Activated naive CD4-positive, alpha-beta T cell treated with anti-CD3 and anti-CD28 coated beads, Interleukin-2, amount 50 U/mL, for 24 hours (primary cell): ENCODE results near the gene ATP1B3.
A peak's percentile ranks its signal among the peaks of the same experiment; 100 is the strongest.

Source experiments
- H3K27ac Mint-ChIP-seq: one replicate; pipeline ENCODE4 v1.8.0; 2021; ENCODE audit warnings: mild to moderate bottlenecking, mixed read lengths
- H3K27me3 Mint-ChIP-seq: one replicate; pipeline ENCODE4 v1.8.0; 2021; ENCODE audit warnings: mixed read lengths
- H3K36me3 Mint-ChIP-seq: one replicate; pipeline ENCODE4 v1.8.0; 2021; ENCODE audit warnings: mixed read lengths
- H3K4me1 Mint-ChIP-seq: one replicate; pipeline ENCODE4 v1.8.0; 2021; ENCODE audit warnings: mixed read lengths
- H3K4me3 Mint-ChIP-seq: one replicate; pipeline ENCODE4 v1.8.0; 2021; ENCODE audit warnings: mild to moderate bottlenecking, mixed read lengths
- H3K9me3 Mint-ChIP-seq: one replicate; pipeline ENCODE4 v1.8.0; 2021; ENCODE audit warnings: mixed read lengths

The ATP1B3 gene

GRCh38 chr3:141940194-141940776 lies 63.8 kb downstream of the ATP1B3 start:
- H3K27ac Mint-ChIP-seq = no peak overlapping the region
- no peaks in the 10 kb centered on the region for H3K27me3 Mint-ChIP-seq
- H3K4me1 Mint-ChIP-seq = no peaks in the 10 kb centered on the region
- no peaks in the 10 kb centered on the region for H3K9me3 Mint-ChIP-seq
- no peak overlapping the region for H3K4me3 Mint-ChIP-seq
- no peaks in the 10 kb centered on the region for H3K36me3 Mint-ChIP-seq

DNA sequence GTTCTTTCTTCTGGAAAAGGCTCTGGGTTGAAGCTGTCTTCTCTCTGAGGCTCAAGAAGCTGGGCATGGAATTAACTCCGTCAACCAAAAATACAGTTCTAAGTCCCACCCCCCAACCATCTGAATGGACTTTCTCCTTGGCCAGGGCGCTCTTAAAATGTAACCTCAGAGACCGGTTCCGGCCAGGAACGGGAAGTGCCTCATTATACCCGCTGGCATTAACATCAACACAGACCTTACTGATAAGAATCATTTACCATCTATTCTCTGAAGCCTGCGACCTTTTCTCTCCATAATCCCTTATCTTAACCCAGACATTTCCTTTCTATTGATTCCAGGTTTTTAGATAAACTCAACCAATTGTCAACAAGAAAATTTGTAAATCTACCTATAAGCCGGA lies 64.7 kb downstream of the ATP1B3 start:
- no peaks in the 10 kb centered on the region for H3K4me1 Mint-ChIP-seq
- H3K4me3 Mint-ChIP-seq = no peak overlapping the region
- H3K27me3 Mint-ChIP-seq = no peaks in the 10 kb centered on the region
- H3K36me3 Mint-ChIP-seq = no peaks in the 10 kb centered on the region
- H3K9me3 Mint-ChIP-seq = no peaks in the 10 kb centered on the region
- no peak overlapping the region for H3K27ac Mint-ChIP-seq

GRCh38 chr3:141942006-141942405 lies 65.6 kb downstream of the ATP1B3 start:
- no peak overlapping the region for H3K27ac Mint-ChIP-seq
- H3K27me3 Mint-ChIP-seq = no peaks in the 10 kb centered on the region
- no peaks in the 10 kb centered on the region for H3K9me3 Mint-ChIP-seq

DNA sequence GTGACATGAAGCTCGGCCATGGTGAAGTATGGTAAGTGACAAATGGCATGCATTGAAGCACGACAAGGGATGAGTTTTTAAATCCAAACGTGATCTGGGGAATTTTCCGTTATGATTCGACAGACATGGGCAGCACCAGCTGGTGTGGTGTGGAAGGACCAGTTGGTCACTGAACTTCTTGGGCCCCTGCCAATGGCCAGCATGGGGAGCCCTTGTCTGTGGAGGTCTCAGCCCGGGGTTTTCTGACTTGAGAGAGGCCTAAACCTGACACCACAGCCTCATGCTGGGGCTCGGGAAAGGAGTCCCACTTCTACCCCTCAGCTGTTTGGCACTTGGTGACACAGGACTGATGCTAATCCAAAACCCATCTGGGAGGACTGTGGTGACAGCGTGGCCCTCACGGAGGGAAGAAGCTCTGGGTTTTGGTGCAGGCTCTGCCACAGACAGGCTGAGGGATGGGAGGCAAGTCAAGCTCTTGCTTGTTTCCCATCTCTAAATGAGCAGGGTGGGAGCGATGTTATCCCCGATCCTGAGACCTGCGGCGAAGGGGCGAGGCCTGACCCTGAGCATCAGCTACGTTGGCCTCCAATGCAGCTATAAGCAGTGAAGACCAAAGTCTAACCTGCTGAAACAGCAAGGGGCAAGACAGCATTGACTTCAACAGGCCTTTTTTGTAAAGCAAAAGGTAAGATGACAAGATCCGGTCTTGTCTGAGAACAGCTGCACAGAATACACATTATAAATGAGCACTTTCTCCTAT lies 69.5 kb downstream of the ATP1B3 start:
- no peaks in the 10 kb centered on the region for H3K9me3 Mint-ChIP-seq
- H3K36me3 Mint-ChIP-seq = peaks cover 2% of the 10 kb centered on the region
- H3K27ac Mint-ChIP-seq = no peak overlapping the region
- no peaks in the 10 kb centered on the region for H3K27me3 Mint-ChIP-seq
- H3K4me1 Mint-ChIP-seq = no peaks in the 10 kb centered on the region
- no peak overlapping the region for H3K4me3 Mint-ChIP-seq

More at GRCh38 chr3:141942006-141942405, 65.6 kb downstream of the ATP1B3 start:
- H3K36me3 Mint-ChIP-seq = no peaks in the 10 kb centered on the region
- no peaks in the 10 kb centered on the region for H3K4me1 Mint-ChIP-seq
- H3K4me3 Mint-ChIP-seq = no peak overlapping the region

DNA sequence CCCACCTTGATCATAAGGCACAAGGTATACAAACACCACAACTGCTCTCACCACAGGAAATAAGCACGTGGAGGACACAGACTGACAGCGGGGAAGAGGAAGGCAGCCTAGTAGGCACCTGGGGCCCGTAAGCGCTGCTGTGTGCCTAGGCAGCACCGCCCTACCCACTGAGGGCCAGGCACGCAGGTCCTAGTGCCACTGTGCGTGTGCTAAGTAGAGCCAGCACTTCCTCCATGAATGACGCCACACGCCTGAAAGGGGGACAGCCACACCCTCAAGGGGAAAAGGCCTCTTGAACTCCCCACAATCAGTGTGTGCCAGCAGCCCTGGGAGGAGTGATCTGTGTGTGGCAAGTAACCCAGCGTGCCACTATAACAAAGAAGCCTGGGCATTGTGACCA lies 73.0 kb downstream of the ATP1B3 start:
- peaks cover 7% of the 10 kb centered on the region for H3K36me3 Mint-ChIP-seq
- no peaks in the 10 kb centered on the region for H3K4me1 Mint-ChIP-seq
- H3K9me3 Mint-ChIP-seq = no peaks in the 10 kb centered on the region
- H3K27me3 Mint-ChIP-seq = no peaks in the 10 kb centered on the region
- no peak overlapping the region for H3K4me3 Mint-ChIP-seq
- no peak overlapping the region for H3K27ac Mint-ChIP-seq

DNA sequence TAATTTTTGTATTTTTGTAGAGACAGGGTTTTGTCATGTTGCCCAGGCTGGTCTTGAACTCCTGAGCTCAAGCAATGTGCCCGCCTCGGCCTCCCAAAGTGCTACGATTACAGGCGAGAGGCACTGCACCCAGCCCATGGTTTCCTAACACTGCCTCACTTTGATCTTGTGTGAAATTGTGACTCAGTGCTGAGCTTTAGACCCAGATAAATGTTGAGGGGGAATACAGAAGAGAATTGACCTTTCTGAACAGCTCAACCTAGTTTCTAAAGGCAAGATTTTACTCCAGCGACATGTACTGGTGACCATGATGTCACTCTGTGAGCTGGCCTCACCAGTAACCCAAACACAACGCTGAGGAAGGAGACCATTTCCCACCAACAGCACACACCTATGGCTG lies 73.5 kb downstream of the ATP1B3 start:
- Mint-ChIP-seq H3K4me1 (peaks cover under 1% of the 10 kb centered on the region), H3K27ac (no peak overlapping the region)

DNA sequence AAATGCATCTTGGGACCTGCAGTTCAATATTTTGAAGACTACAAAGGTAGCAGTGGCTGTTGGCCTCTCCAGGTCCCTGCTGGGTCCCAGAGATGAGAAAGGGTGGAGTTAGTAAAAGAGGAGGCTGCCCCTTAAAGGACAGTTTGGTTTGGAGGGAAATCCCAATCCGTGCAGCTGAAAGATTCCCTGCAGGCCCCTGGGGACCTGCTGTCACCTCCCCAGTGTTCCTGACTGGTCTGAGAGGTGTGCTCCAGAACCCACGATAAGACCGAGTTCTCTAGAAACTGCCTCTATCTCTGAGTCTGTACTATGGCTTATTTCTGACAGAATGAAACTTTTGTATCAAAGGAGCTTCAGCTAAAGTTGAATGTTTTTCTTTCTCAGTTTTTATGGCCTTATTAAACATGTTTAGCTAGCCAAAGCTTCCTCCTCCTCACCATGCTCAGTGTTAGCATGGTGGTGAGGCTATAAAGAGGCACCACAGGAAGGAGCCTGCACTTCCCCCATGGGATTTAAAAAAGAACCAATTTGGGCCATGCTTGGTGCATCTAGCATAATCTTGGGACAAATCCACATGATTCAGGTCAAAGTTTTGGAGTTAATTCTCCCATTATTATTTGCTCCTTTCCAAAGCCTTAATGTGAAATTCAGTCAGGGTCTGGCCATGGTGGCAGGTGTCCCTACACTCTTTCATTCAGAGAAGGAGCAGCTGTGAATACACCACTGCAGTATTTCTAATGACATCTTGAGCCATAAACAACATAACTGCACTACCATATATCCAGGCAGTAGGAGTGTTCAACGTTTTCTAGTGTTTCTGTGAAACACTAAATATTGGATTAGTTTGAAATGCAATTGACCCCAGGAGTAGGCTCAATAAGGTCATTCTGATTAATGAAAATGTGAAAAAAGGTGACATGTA lies 74.4 kb downstream of the ATP1B3 start:
- Mint-ChIP-seq H3K4me3 (no peak overlapping the region), H3K27me3 (no peaks in the 10 kb centered on the region), H3K9me3 (no peaks in the 10 kb centered on the region), H3K4me1 (peaks cover 4% of the 10 kb centered on the region), H3K36me3 (peaks cover 7% of the 10 kb centered on the region), H3K27ac (no peak overlapping the region)

More for the DNA sequence above, 73.5 kb downstream of the ATP1B3 start:
- H3K27me3 Mint-ChIP-seq = no peaks in the 10 kb centered on the region
- H3K9me3 Mint-ChIP-seq = no peaks in the 10 kb centered on the region
- peaks cover 7% of the 10 kb centered on the region for H3K36me3 Mint-ChIP-seq
- H3K4me3 Mint-ChIP-seq = no peak overlapping the region

DNA sequence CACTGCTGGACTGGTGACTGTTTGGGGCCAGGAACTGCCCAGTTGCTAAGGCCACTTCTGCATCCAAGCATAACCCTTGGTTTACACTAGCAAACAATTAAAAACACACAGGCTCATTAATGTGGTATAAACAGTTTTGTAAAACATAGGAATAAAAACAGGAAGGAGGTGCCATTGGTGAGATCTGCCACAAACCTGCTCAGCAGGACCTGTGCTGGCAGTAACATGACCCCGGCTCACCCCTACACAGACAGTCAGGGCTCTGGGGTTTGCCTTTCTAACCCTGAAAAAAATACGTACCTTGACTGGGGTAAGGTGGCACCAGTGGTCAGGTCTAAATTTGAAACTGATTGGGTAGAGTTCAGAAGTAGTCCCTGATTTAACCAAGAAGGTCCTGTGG lies 76.2 kb downstream of the ATP1B3 start:
- Mint-ChIP-seq H3K9me3 (no peaks in the 10 kb centered on the region), H3K4me3 (no peak overlapping the region), H3K36me3 (peaks cover 12% of the 10 kb centered on the region), H3K27ac (no peak overlapping the region), H3K4me1 (peaks cover 4% of the 10 kb centered on the region), H3K27me3 (no peaks in the 10 kb centered on the region)

DNA sequence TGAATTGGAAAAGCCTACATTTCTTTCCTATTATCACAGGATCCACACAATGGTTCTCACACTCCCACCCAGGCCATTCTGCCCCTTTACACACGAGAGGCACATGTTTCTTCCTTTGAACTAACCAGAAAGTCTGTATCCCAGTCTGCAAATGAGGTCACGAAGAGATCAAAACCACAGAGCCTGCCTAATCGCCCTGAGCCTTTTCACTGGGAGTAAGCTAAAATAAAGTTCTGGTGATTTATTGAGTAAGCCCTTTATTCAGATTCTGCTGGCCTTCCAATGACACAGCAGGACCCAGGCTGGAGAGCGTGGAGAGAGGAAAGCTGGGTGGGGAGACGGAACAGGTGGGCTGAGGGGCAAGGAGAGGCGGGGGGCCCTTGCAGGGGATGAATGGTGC lies 78.7 kb downstream of the ATP1B3 start:
- Mint-ChIP-seq H3K9me3 (no peaks in the 10 kb centered on the region), H3K27ac (peak overlapping the region; percentile 27), H3K4me3 (no peak overlapping the region), H3K27me3 (no peaks in the 10 kb centered on the region), H3K36me3 (peaks cover 19% of the 10 kb centered on the region), H3K4me1 (peaks cover 4% of the 10 kb centered on the region)

- no peak overlapping the region for H3K4me3 Mint-ChIP-seq
- H3K27me3 Mint-ChIP-seq = no peaks in the 10 kb centered on the region
- H3K4me1 Mint-ChIP-seq = peaks cover 4% of the 10 kb centered on the region
- H3K27ac Mint-ChIP-seq = no peak overlapping the region
- peaks cover 13% of the 10 kb centered on the region for H3K36me3 Mint-ChIP-seq
- no peaks in the 10 kb centered on the region for H3K9me3 Mint-ChIP-seq
These were observed 83.4 kb downstream of the ATP1B3 start for GRCh38 chr3:141959589-141960554.

GRCh38 chr3:141960731-141961130 lies 84.3 kb downstream of the ATP1B3 start:
- Mint-ChIP-seq H3K4me1 (no peaks in the 10 kb centered on the region), H3K9me3 (no peaks in the 10 kb centered on the region), H3K36me3 (peaks cover 13% of the 10 kb centered on the region), H3K27me3 (no peaks in the 10 kb centered on the region), H3K4me3 (no peak overlapping the region), H3K27ac (no peak overlapping the region)

- Mint-ChIP-seq H3K4me3 (no peak overlapping the region), H3K9me3 (no peaks in the 10 kb centered on the region), H3K27ac (no peak overlapping the region), H3K4me1 (no peaks in the 10 kb centered on the region), H3K36me3 (peaks cover 4% of the 10 kb centered on the region), H3K27me3 (no peaks in the 10 kb centered on the region)
These were observed 86.9 kb downstream of the ATP1B3 start for GRCh38 chr3:141963301-141963700.

- Mint-ChIP-seq H3K9me3 (no peaks in the 10 kb centered on the region), H3K27me3 (no peaks in the 10 kb centered on the region), H3K36me3 (no peaks in the 10 kb centered on the region), H3K4me1 (no peaks in the 10 kb centered on the region), H3K27ac (no peak overlapping the region), H3K4me3 (no peak overlapping the region)
These were observed 89.0 kb downstream of the ATP1B3 start for GRCh38 chr3:141965471-141965870.

DNA sequence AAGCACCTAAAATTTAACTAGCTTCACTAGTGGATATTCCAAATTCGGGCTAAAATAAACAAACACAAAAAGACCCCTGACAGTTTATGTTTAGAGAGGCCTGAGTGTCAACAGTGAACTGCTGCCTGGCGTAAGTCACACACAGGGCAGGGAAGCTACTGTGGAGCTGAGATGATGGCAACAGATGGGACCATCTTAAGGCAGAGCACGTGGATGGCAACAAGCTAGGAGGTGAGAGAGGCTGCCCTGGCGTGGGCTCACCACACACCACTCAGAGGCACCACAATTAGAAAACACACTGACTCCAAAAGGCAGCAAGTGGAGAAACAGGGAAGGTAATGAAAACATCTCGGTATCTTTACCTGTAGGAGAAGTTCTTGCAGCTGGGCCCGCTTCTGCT lies 93.3 kb downstream of the ATP1B3 start:
- no peak overlapping the region for H3K27ac Mint-ChIP-seq
- peaks cover 3% of the 10 kb centered on the region for H3K36me3 Mint-ChIP-seq
- no peak overlapping the region for H3K4me3 Mint-ChIP-seq
- H3K4me1 Mint-ChIP-seq = no peaks in the 10 kb centered on the region
- no peaks in the 10 kb centered on the region for H3K9me3 Mint-ChIP-seq
- H3K27me3 Mint-ChIP-seq = no peaks in the 10 kb centered on the region

GRCh38 chr3:141971571-141971970 lies 95.1 kb downstream of the ATP1B3 start:
- Mint-ChIP-seq H3K27me3 (no peaks in the 10 kb centered on the region), H3K4me3 (no peak overlapping the region), H3K9me3 (no peaks in the 10 kb centered on the region), H3K27ac (no peak overlapping the region), H3K4me1 (no peaks in the 10 kb centered on the region), H3K36me3 (peaks cover 7% of the 10 kb centered on the region)
